OCI-LY3 (cell line): ENCODE results near the gene DSG2.

Source experiments
- CTCF ChIP-seq: fragments of 200-600, 300-600 bp; sonication (generic); IDR thresholded peaks from 2 replicates; pipeline ENCODE4 v1.5.1; 2014; ENCODE audit warnings: antibody characterized with exemption, low read length, low read depth
- EZH2phosphoT487 ChIP-seq: fragments of 200-600 bp; shearing (Covaris generic); IDR thresholded peaks from 2 replicates; pipeline ENCODE4 v1.6.1; 2018; ENCODE audit warnings: antibody characterized with exemption, mixed run types, low read depth

GRCh38 chr18:31586616-31587015 is 88.6 kb downstream of the DSG2 start:
- TF ChIP-seq CTCF (no peak), EZH2phosphoT487 (no peak)
